Measurements from ENCODE around the gene ADM2.

Gene ADM2

DNA sequence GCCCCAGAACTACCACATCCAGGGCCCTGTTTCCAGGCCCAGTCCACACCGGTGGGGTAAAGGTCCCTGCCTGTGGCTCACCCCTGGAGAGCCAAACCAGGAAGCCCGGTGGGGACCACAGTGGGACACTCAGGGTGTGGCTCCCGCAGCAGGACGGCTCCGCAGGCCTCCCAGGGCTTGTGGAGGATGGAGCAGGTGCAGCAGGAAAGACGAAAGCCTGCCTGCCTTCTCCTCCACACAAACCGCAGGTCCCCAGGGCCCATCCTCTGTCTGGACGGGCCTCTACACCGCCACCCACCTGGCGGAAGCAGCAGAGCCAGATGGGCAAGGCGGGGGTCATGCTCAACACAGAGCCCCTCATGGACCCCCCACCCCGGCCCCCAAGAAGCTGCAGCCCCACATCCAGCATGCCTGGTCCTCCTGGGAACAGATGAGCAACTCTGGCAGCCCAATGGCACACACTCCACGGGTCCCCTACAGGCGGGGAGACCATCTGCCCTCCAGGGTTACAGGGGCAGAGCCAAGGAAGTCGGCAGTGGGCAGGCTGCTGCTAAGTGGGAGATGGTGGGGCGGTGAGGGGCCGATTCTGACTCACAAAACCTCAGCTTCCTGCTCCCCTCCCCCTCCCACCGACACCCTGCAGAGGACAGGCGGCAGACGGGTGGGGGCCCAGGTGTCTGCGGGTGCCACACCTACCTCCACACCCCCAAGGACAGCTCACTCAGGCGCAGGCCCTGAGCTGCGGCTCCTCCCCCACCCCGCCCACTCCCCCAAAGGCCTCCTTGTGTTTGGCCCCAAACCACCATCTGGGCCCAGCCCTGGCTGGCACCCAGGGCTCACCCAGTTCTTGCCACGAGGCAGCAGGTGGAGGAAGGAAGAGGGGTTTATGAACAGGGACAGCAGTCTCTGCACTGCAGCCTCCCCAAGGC is 11.7 kb upstream of the ADM2 start:
- peak; percentile 25 for DNase-seq (ENCODE audit: extremely low read depth, low read depth)
- H3K4me3 ChIP-seq (replicated peaks; ENCODE audit: low read depth, low read length), result 0 out of 2 replicates have a peak overlapping the region, but pooled peaks have one; percentile 5
- TF ChIP-seq, protein P1, sequence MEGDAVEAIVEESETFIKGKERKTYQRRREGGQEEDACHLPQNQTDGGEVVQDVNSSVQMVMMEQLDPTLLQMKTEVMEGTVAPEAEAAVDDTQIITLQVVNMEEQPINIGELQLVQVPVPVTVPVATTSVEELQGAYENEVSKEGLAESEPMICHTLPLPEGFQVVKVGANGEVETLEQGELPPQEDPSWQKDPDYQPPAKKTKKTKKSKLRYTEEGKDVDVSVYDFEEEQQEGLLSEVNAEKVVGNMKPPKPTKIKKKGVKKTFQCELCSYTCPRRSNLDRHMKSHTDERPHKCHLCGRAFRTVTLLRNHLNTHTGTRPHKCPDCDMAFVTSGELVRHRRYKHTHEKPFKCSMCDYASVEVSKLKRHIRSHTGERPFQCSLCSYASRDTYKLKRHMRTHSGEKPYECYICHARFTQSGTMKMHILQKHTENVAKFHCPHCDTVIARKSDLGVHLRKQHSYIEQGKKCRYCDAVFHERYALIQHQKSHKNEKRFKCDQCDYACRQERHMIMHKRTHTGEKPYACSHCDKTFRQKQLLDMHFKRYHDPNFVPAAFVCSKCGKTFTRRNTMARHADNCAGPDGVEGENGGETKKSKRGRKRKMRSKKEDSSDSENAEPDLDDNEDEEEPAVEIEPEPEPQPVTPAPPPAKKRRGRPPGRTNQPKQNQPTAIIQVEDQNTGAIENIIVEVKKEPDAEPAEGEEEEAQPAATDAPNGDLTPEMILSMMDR (IDR thresholded peaks at IDR 0.05; ENCODE audit: low read depth, low read length, missing control alignments), result no peak

DNA sequence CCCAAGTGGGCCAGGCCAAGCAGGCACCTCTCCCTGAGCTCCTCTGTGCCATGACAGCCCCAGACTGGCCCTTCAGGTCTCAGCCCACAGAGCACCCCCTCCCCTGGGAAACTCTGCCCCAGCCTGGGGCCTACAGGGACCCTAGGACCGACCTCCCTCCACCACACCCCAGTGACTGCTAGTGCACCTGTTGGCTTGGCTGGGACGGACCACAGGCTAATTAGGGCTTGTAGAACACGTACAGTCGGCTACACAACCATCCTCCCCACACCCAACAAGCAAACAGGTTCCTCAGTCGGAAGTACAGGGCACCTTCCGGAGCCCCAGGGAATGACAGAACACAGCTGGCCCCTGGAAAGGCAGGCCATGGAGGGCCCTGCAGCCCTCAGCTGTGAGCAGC is 10.9 kb upstream of the ADM2 start:
- no peak for DNase-seq (ENCODE audit: extremely low read depth, low read depth)
- TF ChIP-seq, protein P1 (IDR thresholded peaks at IDR 0.05; ENCODE audit: low read depth, low read length, missing control alignments), result no peak
- H3K4me3 ChIP-seq (replicated peaks; ENCODE audit: low read depth, low read length), result 0 out of 2 replicates have a peak overlapping the region, but pooled peaks have one; percentile 5

DNA sequence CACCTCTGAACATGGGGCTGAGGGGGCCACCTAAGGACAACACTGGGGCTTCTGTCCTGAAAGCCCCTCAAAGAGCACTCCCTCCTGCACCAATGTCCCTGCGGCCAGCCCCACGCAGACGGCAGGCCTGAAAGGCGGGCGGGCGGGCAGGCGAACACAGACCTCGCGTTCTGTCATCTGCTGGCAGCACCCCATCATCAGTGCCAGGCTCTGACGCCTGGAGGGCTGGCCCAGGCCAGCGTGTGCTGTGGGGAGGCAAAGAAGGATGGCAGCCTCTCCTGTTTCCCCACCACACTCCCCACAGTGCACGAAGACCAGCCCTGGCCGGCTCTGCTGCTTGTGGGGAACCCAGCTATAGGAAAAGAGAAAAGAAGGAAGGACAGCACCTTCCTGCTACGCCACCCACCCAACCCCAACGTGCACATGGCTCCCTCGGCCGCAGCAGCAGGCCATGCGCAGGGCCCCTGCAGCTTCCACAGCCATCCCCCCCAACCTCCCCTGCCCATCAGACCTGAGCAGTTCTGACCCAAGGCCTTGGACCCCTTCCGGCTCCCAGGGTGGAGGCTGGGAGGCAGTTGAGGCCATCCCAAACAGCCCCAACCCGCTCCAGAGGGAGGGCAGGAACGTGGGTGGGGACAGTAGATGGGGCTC is 10.0 kb upstream of the ADM2 start:
- DNase-seq (ENCODE audit: extremely low read depth, low read depth), result no peak
- no peak overlapping the region for H3K4me3 ChIP-seq (replicated peaks; ENCODE audit: low read depth, low read length)
- TF ChIP-seq, protein P1 (IDR thresholded peaks at IDR 0.05; ENCODE audit: low read depth, low read length, missing control alignments), result no peak

DNA sequence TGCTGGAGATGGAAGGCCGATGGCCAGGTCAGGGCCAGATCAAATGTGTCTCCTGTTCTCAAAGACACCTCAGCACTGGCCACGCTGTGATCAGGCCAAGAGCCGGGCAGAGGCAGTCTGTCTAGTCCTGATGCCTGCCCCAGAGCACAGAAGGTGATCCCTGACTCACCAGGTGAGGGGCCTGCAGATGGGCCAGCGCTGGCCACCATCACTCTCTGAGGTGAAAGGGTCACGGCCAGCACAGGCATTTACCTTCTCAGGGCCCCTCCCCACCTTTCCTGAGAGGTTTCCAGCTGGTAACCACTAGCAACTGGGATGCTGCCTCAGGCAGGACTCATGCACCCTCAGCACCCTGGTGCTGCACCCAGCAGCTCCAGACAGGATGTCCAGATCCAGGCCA is 9.4 kb upstream of the ADM2 start:
- H3K4me3 ChIP-seq (replicated peaks; ENCODE audit: low read depth, low read length), result no peak overlapping the region
- no peak for DNase-seq (ENCODE audit: extremely low read depth, low read depth)
- TF ChIP-seq, protein P1 (IDR thresholded peaks at IDR 0.05; ENCODE audit: low read depth, low read length, missing control alignments), result no peak

DNA sequence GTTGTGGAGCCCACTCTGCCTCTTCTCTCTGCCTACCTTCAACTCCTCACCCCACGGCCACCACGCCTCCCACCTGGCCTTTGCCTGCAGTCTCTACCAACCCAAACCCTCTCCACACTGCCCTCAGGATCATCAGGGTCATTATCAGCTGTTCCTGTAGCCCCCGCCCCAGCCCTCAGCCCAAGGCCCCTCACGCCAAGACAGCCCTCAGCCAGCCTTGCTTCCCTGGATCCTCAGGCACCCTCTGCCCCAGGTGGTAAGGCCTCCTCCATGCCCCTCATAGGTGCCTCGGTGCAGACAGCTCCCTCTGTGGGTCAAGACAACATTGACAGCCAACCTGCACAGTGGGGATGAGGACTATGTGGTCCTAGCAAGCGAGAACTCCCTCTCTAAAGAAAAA is 8.3 kb upstream of the ADM2 start:
- no peak for DNase-seq (ENCODE audit: extremely low read depth, low read depth)
- TF ChIP-seq, protein P1 (IDR thresholded peaks at IDR 0.05; ENCODE audit: low read depth, low read length, missing control alignments), result peak; percentile 36
- H3K4me3 ChIP-seq (replicated peaks; ENCODE audit: low read depth, low read length), result peak overlapping the region; percentile 69

DNA sequence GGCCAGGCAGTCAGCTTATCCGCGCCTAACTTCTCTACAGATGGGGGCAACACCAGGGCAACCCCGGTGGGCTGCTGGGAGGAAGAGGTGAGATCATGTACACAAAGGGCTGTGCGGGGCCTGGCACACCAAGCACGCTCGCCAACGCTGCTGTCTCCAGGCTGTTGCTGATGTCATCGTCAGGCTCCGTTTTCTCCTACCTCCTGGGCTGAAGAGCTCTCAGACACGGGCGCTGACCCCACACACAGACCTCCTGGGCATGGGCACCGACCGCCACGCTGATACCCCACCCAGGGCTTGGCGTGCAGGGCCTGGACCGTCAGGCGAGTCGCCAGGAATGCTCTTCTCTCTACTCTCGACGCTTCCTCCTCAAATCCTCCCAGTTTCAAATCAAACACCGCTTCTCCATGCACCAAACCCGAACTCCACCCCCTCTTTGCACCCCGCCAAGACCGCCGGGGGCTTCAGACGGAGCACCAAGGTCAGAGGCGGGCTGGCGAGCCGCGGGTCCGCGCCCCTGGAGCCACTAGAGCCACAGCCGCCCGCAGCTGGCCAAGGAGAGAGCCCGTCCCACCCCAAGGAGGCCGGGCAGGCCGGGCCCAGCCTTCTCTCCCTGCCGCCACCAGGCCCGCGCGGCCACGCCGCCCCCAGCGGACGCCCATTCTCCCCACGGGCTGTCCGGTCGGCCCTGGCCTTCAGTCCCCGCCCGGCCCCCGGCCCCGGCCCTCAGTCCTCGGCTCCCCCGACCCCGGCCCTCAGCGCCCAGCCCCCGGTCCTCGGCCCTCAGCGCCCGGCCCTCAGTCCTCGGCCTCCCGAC is 7.3 kb upstream of the ADM2 start:
- TF ChIP-seq, protein P1 (IDR thresholded peaks at IDR 0.05; ENCODE audit: low read depth, low read length, missing control alignments), result no peak
- no peak for DNase-seq (ENCODE audit: extremely low read depth, low read depth)

More for the DNA sequence above, 7.3 kb upstream of the ADM2 start:
- H3K4me3 ChIP-seq (replicated peaks; ENCODE audit: low read depth, low read length), result peak overlapping the region; percentile 69
